Fibroblast of gingiva (primary cell): ENCODE measurements around the gene GPR42.
"Not testable (repeated sequence)": the region's sequence is repeated elsewhere in the genome, so short reads cannot be mapped to it uniquely, and the experiment has no call there.

ENCODE experiments used
- DNase-seq: peaks from one replicate; pipeline ENCODE4 v3.0.0-alpha.2; 2011; ENCODE audit warnings: low read depth

The GPR42 gene

DNA sequence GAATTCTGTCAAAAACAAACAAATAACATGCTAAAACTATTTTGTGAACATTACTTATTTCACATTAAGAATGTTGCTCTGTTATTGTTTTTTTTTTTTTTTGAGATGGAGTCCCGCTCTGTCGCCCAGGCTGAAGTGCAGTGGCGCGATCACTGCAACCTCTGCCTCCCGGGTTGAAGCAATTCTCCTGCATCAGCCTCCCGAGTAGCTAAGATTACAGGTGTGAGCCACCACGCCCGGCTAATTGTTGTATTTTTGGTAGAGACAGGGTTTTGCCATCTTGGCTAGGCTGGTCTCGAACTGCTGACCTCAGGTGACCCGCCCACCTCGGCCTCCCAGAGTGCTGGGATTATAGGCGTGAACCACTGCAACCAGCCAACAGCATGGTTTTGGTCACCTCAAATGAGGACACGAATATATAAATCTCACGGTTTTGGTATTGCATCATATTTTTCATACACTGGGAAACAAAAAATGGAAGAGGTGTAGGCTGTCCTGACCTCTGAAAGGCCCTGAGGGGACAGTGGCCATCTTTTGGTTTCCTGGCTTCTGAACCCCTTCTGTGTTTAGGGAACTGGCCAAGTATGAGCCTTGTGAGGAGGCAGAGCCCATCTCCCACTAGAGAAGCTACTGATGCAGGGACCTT is 25.5 kb downstream of the GPR42 start:
- no peak for DNase-seq

- no peak for DNase-seq
Measured at GRCh38 chr19:35397064-35397463, 26.2 kb downstream of the GPR42 start.

GRCh38 chr19:35398570-35398969 is 27.7 kb downstream of the GPR42 start:
- no peak for DNase-seq

GRCh38 chr19:35399231-35399630 is 28.4 kb downstream of the GPR42 start:
- DNase-seq, result no peak

- DNase-seq, result no peak
Measured at GRCh38 chr19:35399948-35400772, 29.3 kb downstream of the GPR42 start.

- DNase-seq, result no peak
Measured at GRCh38 chr19:35400773-35401100, 29.9 kb downstream of the GPR42 start.

DNA sequence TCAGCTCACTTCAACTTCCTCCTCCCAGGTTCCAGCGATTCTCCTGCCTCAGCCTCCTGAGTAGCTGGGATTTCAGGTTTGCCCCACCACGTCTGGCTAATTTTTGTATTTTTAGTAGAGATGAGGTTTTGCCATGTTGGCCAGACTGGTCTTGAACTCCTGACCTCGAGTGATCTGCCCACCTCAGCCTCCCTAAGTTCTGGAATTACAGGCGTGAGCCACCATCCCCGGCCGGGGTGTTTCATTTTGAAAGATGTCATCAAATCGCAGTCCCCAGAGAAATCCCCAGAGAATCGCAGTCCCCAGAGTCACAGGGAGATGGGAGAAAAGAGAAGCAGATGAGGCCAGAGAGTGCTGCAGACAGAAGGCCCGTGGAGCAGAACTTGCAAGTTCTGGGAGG is 30.5 kb downstream of the GPR42 start:
- DNase-seq, result not testable (repeated sequence)

GRCh38 chr19:35403116-35403760 is 32.4 kb downstream of the GPR42 start:
- DNase-seq, result no peak

GRCh38 chr19:35404879-35405622 is 34.2 kb downstream of the GPR42 start:
- DNase-seq, result peak; percentile 35

- no peak for DNase-seq
Measured at GRCh38 chr19:35407619-35408018, 36.8 kb downstream of the GPR42 start.

- no peak for DNase-seq
Measured at GRCh38 chr19:35408284-35409171, 37.7 kb downstream of the GPR42 start.

DNA sequence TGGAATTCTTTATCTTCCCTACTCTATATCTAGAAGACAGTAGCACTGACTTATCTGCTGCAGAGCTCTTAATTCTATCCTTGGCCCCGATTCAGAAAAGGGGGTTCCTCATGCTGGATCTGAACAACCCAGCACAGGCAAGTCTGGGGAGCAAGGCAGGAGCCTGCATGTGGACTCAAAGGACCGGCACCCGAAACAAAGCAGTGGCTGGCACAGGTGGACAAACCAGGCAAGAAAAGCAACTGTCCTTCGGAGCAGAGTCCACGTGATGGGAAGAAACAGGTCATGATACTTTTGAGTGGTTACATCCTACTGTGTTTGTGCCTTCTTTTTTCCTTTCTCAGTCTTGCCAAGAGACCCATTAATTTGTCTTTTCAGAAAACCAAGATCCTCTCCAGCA is 38.3 kb downstream of the GPR42 start:
- no peak for DNase-seq

GRCh38 chr19:35410487-35410886 is 39.6 kb downstream of the GPR42 start:
- DNase-seq, result no peak

DNA sequence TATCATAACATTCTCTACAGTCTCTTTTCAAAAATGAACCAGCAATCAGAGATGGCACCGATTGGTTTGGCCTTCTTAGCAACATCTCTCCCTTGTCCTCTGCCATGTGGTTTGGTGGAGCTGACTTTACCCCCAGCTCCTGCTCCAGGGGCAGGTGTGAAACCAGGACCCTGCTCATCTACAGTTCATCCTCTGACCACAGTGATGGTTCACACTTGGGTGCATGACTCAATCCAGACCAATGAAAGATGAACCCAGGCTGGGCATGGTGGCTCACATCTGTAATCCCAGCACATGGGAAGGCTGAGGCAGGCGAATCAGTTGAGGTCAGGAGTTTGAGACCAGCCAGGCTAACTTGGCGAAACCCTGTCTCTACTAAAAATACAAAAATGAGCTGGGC is 43.6 kb downstream of the GPR42 start:
- DNase-seq, result no peak

- no peak for DNase-seq
Measured at GRCh38 chr19:35416331-35416730, 45.5 kb downstream of the GPR42 start.

DNA sequence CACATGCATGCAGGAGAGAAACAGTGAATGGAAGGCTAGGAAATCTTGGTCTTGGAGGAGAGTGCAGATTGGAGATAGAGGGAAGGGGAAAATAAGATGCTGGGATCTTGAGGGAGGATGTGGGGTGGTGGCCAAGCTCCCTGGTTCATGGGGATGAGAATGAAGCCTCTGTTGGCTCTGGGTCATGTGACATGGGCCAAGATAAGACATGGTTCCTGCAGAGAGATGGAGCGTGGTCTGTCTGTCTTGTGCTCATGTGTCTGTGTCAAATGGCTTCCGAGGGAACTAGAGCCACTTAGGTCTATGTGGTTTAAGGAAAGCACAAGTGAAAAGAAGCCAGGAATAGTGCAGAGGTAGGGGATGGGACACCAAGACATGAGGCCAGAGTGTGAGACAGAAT is 46.4 kb downstream of the GPR42 start:
- no peak for DNase-seq

DNA sequence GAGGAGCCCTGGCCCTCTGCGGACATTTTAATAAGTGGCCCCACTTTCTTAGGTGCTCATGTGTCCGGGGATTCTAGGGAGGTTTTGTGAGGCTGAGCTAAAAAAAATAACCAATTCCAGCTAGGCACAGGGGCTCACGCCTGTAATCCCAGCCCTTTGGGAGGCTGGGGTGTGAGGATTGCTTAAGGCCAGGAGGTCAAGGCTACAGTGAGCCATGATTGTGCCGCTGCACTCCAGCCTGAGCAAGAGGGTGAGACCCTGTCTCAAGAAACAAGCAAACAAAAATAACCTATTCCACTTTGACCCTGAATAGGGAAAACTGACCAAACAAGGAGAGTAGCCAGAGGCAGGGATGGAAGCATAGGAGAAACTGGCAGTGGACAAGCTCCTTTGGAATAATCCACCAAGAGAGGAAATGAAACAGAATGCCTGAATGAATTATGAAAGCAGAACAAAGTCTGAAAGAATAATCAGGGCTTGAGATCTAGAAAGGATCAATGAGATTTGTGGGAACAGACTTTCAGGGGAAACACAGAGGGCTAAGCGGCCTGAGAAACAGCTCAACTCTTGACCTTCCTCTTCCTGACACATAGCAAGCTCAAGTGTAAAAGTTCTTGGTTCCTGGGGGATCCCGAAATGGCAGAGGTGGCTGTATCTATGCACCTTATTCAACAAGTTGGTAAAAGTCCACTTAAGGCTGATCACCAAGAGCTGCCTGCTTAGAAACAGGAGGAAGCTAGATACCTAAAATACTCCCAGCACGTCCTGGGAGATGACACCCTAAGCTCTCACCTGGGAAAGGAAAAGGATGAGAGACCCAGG is 47.1 kb downstream of the GPR42 start:
- DNase-seq, result no peak

DNA sequence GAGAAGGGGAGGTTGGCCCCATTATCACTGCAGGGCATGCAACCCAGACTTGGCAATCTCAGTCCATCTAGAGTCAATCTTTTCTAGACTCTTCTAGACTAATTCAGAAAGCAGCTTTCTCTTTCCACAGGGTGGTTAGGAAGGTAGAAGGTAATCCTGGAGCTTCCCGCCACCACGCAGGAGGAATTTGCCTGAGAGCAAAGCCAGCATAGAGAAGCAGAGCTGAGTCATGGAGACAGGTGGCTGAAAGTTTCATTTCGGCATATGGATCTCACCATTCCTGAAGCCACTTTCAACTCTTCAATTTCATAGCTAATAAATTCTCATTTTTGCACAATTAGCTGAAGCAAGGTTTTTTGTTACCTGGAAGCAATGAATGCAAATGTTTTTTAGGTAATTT is 48.2 kb downstream of the GPR42 start:
- no peak for DNase-seq

GRCh38 chr19:35419805-35420204 is 48.9 kb downstream of the GPR42 start:
- no peak for DNase-seq

GRCh38 chr19:35421362-35421761 is 50.5 kb downstream of the GPR42 start:
- DNase-seq, result no peak
